Fibroblast of skin of scalp (primary cell): ENCODE data around the gene TOGARAM2.
"Not testable (repeated sequence)": the region's sequence is repeated elsewhere in the genome, so short reads cannot be mapped to it uniquely, and the experiment has no call there.

ENCODE experiments used
- DNase-seq: peaks from one replicate; pipeline ENCODE4 v3.0.0-alpha.2; 2013

TOGARAM2 gene

DNA sequence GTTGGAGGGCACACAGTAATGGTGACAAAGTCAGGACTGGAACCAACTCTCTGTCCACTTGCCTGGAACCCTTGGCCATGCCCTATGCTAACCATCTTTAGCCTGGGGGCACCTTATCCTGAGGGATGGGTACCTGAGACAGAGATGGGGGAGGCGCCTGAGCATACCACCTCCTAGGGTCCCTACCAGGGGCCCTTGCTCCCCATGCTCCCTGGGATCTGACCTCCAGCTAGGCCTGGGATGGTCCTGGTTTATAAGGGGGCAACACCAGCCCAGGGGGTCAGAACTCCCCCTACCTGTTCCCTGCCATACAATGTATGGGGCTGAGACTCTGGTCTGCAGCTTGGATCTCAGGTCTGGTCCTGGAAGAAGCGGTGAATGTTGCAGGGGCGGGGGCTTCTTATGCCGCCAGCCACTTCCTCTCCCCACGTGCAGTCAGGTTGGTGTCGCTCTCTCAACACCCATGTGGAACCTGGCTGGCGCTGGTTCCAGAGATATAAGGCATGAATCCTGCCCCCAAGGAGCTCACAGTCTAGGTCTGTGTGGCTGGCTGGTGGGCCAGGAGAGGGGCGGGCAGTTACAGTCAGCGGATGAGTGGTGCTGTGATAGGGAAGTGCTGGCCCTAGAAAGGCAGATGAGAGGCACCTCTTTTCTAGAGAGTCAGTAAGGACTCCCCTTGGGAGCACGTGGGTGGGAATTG is 3.8 kb upstream of the TOGARAM2 start:
- DNase-seq = no peak

DNA sequence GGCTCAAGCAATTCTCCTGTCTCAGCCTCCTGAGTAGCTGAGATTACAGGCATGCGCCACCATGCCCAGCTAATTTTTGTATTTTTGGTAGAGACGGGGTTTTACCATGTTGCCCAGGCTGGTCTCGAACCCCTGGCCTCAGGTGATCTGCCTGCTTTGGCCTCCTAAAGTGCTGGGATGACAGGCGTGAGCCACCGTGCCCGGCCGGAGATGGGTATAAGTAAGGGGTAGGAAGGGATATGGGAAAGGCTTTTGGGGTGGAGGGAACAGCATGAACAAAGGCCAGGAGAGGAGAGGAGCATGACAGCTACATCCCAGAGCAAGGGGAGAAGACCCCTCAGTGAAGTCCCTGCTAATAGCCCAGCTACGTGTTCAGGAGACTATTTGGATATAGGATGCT is 3.1 kb upstream of the TOGARAM2 start:
- not testable (repeated sequence) for DNase-seq

DNA sequence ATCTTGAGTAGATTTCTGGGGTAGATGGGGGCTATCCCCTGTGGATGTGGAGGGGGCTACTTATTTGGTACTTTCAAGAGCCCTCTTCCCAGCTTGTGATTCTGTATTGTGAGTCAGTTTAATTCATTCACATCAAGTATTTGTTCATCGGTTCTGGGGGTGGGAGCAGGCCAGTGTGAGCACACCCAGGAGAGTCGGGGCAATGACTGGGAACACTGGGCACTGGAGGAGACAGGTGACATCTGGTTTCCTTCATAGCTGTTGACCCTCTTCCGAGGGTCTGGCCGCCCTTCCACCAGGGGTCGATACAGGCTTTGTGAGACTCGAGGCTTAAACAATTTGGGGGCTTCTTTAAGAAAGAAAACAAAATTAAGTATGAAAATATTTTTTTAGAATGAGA is 2.5 kb upstream of the TOGARAM2 start:
- DNase-seq = no peak

DNA sequence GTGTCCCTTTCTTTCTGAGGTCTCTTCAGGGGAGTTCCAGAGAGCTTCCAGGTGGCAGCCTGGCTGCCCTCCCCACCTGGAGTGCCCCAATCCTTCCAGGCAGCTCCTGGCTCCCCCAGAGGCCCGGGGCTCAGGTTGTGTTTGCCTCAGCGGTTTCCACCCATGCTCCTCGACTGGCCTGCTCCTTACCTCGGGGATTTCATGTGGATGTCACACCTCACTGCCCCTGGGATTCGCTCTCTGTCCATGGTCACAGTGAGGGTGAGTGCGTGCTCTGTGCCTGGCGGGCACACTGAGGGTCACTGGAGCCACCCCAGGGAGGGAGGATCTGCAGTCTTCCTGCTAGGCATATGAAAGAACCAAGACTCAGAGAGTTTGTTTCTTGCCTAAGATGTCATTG is 2.1 kb upstream of the TOGARAM2 start:
- DNase-seq = no peak

DNA sequence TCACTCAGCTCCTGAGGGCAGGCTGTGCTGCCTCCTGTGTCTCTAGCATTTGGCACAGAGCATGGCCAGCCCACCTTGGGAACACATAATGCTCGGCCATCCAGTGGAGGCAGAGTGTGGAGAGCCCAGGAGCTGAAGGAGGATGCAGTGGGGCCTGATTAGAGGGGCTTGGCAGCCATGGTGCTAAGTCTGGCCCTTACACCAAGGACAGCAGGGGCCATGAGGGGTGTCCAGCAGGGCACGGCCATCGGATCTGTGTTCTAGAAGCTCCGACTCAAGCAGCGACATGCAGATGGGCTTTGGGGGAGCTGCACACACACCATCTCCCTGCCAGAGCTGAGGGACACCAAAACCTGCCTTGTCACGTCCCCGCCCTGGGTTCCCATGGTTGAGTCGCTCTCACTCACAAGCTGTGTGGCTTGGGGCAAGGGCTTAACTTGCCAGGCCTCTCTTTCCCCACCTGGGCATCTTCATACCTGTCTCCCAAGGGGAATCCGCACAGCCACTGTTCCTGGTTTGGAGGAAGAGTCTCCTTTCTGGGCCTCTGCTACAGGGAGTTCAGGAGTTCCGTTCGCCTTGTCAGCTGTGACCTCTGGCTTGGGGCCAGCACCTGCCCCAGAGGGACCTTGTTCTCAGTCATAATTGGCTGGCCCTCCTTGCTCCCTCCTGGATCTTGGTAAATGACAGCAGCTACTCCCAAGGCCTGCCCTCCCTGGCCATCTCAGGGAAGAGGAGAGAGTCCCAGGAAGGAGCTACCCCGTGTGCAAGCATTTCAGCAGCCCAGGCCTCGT is 1.3 kb upstream of the TOGARAM2 start:
- no peak for DNase-seq

DNA sequence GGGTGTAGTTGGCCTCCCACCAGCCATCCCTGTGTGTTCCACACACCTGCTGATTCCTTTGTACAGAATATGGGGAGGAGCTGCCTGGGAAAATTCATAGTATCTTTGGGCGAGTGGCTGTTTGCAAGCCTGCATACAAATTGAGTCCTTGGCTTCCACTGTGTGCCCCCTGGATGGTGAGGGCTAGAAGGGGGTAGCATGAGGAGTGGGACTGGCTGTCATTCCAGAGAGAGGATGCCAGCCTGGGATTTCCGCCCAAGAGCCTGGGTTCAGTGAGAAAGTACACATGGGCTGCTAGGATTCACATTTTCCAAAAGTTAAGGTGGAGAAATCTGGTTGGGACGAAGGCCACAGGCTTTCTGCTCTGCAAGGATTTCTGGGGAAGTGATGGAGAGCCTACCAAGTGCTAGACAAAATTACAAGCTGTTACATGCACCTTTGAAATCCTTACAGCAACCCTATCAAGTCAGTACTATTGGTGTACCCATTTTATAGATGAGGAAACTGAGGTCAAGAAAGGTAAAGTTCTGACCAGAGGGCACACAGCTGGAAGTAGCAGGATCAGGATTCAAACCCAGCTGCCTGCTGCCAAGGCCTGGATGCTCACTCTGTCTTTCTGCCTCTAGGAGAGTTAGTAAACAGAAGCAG is 606 bp upstream of the TOGARAM2 start:
- no peak for DNase-seq

DNA sequence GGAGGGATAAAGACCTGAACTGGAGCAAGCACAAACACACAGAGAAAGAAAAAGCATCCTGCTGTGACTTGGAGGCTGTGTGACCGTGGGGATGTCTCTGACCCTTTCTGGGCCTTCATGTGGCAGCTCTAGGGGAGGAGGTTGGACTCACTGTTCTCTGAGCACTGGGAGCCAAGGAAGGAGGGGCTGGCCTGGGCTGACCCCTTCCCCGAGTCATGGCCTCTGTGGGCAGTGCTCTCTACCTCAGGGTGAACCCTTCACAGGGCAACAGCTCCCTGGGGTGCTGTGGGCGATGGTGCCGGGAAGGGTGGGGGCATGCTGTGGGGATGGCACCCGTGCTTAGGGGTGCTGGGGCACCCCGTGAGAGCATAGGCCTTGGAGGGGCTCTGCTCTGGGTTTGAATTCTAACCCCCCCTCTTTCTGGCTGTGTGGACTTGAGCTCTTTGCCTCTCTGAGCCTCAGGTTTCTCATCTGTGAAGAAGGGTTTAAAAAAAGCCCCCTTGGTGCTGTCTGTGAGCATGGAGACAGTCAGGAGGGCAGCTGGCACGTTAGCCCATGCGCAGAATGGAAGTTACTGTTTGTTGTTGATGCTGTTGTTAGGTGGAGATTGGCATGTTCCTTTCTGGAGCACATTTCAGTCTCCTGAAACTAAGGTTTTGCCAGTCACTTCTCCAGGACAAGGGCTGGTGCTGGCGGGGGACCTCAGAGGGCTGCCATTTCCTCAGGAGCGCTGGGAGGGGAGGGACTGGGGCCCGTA is 700 bp downstream of the TOGARAM2 start:
- DNase-seq = no peak

DNA sequence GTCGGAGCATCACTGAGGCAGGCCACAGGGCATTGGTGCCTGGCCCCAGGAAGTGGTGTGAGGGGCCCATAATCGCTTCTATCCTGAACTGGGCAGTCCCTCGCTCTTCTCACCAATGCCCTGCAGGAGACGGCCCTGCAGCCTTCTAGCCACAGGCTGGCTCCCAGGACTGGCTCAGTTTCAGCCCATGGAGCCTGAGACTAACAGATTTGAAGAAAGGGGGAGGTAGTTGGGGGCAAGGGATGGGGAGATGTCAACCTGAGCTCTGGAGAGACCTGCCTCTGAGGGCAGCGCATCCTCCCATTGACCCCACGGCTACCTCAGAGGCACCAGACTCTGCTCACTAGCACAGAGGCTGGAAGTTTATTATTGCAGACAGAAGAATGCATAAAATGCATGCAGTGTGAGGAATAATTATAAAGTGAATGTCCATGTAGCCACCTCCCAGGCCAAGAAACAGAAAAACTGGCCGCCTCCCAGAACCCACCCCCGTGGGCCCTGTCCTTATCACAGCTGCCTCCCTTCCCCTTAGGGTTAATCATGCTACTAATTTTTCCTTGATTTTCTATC is 1.4 kb downstream of the TOGARAM2 start:
- DNase-seq = no peak

DNA sequence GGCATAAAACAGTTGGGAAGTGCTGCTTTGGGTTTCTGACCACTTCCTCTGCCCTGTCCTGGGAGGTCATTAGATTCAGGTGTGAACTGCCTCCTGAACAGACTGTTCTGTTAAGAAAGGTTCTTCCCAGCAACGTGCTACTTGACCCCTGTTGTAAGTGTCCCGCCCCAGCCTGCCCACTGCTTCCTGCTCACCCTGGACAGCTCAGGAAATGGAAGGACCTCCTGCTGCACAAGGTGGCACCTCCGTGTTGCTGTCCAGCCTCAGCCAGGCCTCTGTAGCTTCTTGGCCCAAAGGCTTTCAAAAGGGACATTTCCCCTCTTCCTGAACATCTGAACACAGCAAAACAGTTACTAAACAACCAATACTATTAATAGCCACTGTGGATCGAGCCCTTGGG is 5.3 kb downstream of the TOGARAM2 start:
- DNase-seq = no peak

DNA sequence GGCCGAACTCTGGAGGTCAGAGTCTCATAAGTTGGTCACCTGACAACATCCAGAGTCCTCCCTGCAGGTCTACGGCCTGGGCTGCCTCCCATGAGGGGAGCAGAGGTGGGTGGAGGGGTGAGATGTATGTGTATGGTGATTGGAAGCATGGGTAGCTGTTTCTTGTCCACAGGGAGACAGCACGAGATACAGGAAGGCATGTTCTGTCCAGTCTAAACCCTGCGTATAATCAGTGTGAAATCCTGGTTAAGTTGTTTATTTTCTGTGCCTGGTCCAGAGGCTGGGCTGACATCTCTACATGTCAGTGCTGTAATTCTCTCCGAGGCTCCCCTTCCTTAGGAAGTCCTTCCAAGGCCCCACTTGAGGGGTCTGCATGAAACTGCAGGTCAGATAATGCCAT is 8.9 kb downstream of the TOGARAM2 start:
- no peak for DNase-seq

DNA sequence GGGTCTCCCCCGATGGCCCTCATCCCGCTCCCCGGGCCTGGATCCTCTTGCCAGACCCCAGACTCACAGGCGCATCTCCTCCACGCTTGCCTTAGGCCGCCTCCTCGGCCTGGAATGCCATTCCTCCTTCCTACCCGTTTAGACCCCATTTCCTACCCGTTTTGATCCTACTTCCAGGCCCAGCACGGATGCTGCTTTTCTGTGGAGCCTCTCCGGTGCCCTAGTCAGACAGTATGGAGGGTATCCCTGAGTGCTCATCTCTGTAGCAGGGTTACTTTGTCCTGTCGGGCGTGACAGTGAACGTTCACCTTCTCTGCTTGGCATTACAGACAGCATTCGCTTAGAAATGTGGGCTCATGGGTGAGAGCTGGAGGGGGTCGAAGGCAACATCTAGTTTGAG is 9.3 kb downstream of the TOGARAM2 start:
- DNase-seq = no peak

DNA sequence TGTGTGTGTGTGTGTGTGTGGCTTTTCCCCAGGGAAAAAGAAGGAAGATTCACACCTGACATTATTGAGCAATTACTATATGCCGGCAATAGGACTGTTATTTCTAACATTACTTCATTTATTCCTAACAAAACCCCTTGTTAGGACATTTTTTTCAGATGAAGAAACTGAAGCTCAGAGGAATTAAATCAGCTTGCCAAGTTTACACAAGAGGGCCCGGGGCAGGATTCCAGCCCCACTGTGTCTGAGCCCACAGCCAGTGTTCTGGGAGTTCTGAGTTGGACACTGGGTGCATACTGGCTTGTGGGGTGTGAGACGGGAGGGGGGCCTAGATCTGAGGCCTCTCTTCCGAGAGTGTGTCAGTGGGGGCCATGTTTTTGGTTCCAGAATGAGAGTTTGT is 9.9 kb downstream of the TOGARAM2 start:
- peak; percentile 31 for DNase-seq

DNA sequence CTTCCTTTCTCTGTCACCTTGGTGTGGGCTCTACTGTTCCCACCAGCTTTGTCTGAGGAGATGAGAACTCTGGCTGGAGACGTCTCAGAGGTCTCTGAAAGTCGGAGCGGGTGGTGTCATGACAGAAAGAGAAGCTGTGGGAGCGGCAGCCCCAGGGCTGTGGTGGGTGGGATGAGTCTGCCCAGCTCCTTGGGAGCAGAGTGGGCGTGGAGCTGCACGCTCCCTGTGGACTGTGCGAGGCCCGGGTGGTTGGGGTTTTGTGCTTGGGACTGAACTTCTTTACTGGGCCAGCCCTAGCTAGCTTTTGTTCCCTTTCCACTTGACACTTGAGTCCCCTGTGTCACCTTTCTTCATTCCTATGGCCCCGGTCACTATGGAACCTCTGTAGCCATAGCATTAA is 10.4 kb downstream of the TOGARAM2 start:
- DNase-seq = no peak

DNA sequence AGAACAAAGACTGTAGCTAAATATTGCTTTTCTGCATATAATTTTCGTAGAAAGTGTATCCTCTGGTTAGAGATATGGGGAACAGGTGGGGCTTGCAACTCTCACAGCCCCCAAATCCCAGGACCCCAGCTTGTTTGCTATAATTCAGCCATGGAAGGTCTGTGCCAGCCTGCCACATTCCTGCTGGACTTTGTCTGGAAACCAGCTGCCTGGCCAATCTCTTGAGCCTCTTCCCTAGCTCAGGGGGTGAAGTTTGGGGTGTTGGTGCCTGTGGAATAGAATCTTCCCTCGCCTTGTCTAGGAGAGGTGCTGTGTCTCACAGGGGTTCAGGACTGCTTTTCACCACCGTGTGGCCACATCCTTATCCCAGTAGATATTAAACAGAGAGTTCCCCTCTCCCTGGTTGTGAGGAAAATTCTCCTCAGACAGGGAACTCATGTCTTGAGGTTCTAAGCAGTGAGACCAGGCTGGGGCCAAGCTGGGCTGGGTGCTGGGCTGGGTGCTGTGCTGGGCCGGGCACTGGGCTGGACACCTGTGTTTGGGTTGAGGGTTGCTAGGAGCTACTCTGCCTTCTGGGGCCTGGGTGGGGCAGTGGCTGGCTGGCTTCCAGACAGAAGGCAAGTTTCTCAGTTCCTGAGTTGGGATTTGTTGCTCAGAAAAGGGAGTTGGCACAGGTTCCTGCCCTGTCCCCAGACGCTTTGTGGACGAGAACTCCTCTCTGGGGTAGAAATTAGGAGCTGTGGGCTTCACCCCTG is 12.3 kb downstream of the TOGARAM2 start:
- DNase-seq = no peak

DNA sequence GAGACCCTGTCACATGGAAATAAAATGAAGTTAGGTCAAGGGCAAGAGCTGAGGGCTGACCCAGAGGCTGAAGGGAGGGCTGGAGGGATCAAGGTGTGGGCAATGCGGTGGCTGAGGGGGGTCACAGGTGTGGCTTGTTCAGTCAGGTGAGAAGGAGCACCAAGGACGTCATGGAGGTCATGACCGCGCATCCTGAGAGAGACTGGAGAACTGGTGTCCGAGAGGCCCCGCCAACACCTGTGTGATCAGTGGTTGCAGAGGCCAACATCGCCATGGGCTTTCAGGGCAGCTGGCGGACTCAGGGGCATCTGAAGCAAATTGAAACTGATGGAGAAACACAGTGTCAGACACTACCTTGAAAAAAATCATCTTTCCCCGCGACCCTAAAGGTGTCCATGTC is 13.0 kb downstream of the TOGARAM2 start:
- DNase-seq = no peak

DNA sequence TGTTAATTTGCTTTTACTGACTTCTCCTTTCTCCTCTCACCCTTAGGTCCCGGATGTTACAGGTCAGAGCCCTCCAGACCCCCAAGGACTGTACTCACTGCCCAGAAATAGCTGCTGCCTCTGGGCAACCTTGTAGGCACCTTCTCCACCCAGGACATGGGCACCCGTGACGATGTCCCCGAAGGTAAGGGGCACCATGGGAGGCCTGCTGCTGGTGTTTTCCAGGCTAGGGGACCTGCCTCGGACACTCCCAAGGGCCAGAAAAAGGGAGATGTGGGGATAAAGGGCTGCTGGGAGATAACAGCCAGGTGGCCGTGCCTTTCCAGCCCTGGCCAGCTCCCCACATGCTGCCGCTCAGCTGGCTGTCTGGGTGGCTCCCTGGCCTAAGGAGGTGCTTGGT is 13.6 kb downstream of the TOGARAM2 start:
- DNase-seq = no peak

DNA sequence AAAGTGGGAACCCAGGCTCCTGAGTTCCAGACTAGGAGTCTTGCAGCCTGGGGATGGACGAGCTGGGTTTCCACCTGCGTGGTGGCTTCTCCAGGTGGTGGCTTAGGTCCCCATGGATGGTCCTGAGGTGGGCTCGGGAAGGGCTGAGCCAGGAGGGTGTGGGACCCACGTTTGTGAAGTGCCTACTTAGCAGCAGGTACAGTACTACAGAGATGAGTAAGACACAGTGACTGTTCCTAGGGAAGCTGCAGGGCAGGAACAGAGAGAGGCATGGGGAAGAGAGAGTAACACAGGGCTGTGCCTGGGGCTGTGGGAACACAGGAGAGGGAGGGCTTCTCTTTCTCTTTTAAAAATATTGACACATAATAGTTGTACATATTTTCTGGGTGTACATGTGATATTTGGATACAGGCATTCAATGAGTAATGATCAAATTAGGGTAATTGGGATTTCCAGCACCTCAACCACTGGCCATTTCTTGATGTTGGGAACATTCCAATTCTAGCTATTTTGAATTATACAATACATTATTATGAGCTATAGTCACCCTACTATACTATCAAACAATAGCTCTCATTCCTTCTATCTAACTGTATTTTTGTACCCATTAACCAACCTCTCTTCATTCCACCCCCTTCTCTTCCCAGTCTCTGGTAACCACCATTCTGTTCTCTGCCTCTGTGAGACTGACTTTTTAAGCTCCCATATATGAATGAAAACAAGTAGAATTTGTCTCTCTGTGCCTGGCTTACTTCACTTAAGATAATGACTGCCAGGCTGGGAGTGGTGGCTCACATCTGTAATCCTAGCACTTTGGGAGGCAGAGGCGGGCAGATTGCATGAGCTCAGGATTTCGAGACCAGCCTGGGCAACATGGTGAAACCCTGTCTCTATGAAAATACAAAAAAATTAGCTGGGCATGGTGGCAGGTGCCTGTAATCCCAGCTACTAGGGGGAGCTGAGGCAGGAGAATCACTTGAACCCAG is 15.0 kb downstream of the TOGARAM2 start:
- peak; percentile 26 for DNase-seq

DNA sequence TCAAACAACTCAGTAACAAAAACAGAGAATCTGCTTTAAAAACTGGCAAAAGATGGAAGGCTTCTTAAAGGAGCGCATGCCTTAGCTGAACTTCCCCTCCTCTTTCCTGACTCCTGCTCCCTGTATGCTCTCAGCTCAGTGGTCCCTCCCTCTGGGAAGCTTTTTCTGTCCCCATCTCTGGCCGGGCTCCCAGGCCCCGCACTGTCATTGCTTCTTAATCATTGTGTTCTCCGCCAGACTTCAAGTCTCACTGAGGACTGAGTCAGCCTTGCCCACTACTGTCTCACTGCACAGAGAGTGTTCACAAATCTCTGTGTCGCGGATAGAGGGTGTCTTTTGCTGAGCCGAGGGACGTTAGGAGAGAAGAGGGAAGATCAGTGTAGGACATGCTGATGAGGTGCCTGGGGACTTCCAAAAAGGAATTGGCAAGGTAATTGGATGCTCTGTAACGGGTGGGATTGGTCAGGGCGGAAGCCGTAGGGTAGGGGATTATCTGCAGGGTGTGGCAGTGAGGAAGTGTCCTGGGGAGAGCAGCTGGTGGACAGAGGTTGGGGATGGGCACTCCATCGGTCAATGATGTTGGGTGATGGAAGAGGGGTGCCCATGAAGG is 16.2 kb downstream of the TOGARAM2 start:
- DNase-seq = peak; percentile 51

DNA sequence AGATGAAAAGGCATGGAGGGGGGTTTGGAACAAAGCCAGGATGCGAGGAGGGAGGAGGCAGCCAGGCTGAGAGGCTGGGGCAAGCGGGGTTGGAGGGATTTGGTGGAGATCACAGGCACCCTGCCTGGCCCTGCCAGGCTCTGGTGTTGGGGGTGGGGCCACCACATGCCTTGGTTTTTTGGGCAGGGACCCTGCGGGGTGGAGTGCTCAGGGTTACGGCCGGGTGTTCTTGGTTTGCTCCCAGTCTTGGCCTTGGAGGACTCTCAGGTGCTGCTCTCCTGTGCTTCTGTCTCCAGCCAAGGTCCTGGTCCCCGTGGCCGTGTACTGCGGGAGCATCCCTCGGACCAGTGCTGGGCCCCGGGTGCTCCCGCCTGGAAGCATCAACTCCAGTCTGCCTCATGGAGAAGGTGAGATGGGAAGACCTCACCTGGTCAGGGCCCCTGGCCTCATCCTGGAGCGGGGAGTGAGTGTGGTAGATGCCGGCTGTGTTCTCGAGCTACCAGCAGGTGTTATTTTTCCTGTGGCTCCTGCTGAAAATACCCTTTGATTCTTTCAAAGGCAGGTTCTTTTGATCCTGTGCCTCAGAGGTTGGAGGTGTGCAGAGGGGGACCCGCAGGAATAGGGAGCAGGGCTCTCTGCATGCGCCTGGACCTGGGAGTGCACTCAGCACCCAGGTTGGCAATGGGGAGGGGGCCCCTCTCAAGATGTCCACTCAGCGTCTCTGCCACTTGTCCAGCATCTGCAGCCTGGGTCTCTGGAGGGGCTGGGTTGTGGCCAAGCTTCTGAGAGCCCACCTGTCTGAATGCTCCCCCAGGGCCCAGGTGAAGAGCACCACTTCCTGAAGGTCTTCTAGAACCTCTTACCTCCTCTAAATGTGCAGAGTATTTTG is 17.0 kb downstream of the TOGARAM2 start:
- DNase-seq = no peak
